ENCODE measurements around the gene NFATC3.

The NFATC3 gene

DNA sequence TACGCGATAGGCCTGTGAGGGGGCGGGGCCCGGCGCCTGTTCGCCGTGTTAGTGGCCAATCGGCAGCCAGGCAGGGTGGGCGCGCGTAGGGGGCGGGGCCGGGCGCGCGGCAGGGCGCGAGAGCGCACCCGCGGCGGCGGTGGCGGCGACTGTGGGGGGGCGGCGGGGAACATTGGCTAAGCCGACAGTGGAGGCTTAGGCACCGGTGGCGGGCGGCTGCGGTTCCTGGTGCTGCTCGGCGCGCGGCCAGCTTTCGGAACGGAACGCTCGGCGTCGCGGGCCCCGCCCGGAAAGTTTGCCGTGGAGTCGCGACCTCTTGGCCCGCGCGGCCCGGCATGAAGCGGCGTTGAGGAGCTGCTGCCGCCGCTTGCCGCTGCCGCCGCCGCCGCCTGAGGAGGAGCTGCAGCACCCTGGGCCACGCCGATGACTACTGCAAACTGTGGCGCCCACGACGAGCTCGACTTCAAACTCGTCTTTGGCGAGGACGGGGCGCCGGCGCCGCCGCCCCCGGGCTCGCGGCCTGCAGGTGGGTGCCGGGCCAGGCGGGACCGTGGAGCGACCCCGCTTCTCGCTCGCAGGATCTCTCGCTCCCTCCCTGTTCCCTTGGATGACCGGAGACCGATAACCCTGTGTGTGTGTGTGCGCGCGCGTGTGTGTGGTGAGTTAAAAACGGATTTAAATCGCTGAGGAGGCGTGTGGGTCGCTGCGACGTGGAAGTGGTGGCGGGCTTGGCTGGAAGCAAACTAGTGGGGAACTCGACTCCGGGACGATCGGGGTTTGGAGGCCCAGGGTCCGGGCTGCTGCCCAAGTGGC lies at the start of gene NFATC3:
NFATC3 (plus strand) TSS at position 112 of the 813 bp plus-strand sequence; CDS start at position 424, 312 bp downstream.
- peak; percentile 96 to 98 for DNase-seq (ENCODE audit: low read depth in 2 of 2)
- peak within 1 kb of the TSS; percentile 80 to 89 for H3K4me3 ChIP-seq (replicated peaks in 1 of 2; ENCODE audit: low read depth in 2 of 2, low read length in 2 of 2)
- TF ChIP-seq CTCF (IDR thresholded peaks at IDR 0.05; ENCODE audit: low read depth, low read length) = no peak

DNA sequence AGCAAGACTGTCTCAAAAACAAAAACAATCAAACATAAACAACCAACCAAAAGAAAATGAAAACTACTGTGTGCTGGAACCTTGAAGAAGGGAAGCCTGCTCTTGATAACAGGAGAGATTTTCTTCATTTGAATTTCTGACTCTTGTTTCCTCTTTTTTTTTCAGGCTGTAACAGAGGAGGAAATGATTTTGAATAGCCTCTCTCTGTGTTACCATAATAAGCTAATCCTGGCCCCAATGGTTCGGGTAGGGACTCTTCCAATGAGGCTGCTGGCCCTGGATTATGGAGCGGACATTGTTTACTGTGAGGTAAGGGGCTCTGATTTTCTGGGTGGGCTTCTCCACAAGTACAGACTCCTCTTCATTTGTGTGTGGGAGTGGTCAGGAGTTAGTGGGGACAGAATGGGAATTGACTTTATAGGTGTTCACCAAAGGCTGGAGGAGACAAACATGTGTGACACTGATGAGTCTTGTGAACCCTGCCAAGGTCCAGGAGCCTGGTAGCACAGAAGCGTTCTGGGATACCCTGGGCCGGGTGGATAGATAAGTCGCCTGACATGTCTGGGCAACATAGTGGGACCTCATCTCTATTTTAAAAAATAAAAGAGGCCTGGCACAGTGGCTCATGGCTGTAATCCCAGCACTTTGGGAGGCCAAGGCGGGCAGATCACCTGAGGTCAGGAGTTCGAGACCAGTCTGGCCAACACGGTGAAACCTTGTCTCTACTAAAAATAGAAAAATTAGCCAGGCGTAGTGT lies 47.2 kb upstream of the NFATC3 start:
- TF ChIP-seq CTCF (IDR thresholded peaks at IDR 0.05; ENCODE audit: low read depth, low read length) = no peak
- no peak for DNase-seq (ENCODE audit: low read depth in 2 of 2)
- no peak overlapping the region for H3K4me3 ChIP-seq (replicated peaks in 1 of 2; ENCODE audit: low read depth in 2 of 2, low read length in 2 of 2)

DNA sequence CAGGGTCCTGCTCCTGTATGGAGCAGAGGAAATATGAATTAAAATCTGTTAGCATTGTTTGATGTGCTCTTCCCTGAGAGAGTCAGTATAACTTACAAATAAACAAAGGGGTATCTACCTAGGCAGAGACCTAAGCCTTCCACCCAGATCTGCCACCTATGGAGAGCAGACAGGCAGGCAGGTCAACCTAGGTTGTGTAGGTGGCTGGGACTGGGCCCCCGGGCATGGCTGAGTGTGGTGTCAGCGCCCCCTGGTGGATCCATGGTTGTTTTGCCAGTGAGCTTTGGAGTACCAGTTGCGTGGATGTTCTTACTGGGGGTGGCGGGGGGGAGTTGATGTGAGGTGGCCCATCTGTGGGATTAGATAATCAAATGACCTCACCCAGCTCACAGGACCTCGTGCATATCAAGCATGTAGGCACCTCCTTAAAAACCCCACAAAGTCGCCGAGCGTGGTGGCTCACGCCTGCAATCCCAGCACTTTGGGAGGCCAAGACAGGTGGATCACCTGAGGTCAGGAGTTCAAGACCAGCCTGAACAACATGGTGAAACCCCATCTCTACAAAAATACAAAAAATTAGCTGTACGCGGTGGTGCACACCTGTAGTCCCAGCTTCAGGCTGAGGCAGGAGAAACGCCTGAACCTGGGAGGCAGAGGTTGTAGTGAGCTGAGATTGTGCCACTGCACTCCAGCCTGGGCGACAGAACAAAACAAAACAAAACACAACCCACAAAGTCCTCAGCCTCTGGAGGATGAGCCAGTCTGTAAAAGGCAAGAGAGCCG lies 44.5 kb upstream of the NFATC3 start:
- TF ChIP-seq CTCF (IDR thresholded peaks at IDR 0.05; ENCODE audit: low read depth, low read length) = peak; percentile 86
- H3K4me3 ChIP-seq (replicated peaks in 1 of 2; ENCODE audit: low read depth in 2 of 2, low read length in 2 of 2) = no peak overlapping the region
- peak; percentile 69 to 76 for DNase-seq (ENCODE audit: low read depth in 2 of 2)

- no peak for DNase-seq (ENCODE audit: low read depth in 2 of 2)
- TF ChIP-seq CTCF (IDR thresholded peaks at IDR 0.05; ENCODE audit: low read depth, low read length) = no peak
- H3K4me3 ChIP-seq (replicated peaks in 1 of 2; ENCODE audit: low read depth in 2 of 2, low read length in 2 of 2) = no peak overlapping the region
Observed at GRCh38 chr16:68041783-68042182, 43.4 kb upstream of the NFATC3 start.

DNA sequence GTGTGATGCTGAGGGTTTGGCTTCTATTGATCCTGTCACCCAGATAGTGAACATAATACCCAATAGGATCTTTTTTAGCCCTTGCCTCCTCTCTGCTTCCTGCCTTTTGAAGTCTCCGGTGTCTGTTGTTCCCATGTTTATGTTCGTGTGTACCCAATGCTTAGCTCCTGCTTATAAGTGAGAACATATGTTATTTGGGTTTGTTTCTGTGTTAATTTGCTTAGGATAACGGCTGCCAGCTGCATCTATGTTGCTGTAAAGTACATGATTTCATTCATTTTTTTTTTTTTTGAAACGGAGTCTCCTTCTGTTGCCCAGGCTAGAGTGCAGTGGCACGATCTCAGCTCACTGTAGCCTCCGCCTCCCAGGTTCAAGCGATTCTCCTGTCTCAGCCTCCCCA lies 39.1 kb upstream of the NFATC3 start:
- no peak for DNase-seq (ENCODE audit: low read depth in 2 of 2)
- H3K4me3 ChIP-seq (replicated peaks in 1 of 2; ENCODE audit: low read depth in 2 of 2, low read length in 2 of 2) = no peak overlapping the region
- no peak for TF ChIP-seq CTCF (IDR thresholded peaks at IDR 0.05; ENCODE audit: low read depth, low read length)

- TF ChIP-seq CTCF (IDR thresholded peaks at IDR 0.05; ENCODE audit: low read depth, low read length) = no peak
- no peak overlapping the region for H3K4me3 ChIP-seq (replicated peaks in 1 of 2; ENCODE audit: low read depth in 2 of 2, low read length in 2 of 2)
- DNase-seq (ENCODE audit: low read depth in 2 of 2) = no peak
Observed at GRCh38 chr16:68047987-68048386, 37.2 kb upstream of the NFATC3 start.
